GM12878 (cell line): Measurements from ENCODE around the gene KITLG. TPM values are rescaled to one million over a fixed set of nuclear protein-coding genes. Genes with fewer than 3 reads are reported as not detected.
"Not testable (repeated sequence)": the region's sequence is repeated elsewhere in the genome, so short reads cannot be mapped to it uniquely, and the experiment has no call there.

Experiments
- ATAC-seq: fragments of 200-7000 bp; cut with Tn5 transposase; 3 replicates; pipeline ENCODE4 v1.9.1; 2020; ENCODE audit warnings: mild to moderate bottlenecking, moderate library complexity
- BruUV-seq: library from RNA; stranded (reverse); fragments of 400-500 nt; replicated peaks from 2 replicates; lab custom pipeline; 2021; lab: Mats Ljungman, UMichigan
- CTCF ChIA-PET: fragments of 300-600 bp; sonication (Branson Sonifier 250); formaldehyde crosslinking; extraction: SDS; loops from one replicate; lab custom pipeline; 2021; ENCODE audit warnings: inconsistent platforms; lab: Yijun Ruan, JAX
- POLR2A ChIA-PET: fragments of 350-600 bp; formaldehyde crosslinking; extraction: SDS; loops from one replicate; lab custom pipeline; 2021; ENCODE audit warnings: inconsistent platforms; lab: Charles Lee
- RAD21 ChIA-PET: fragments of 300-600 bp; sonication (Branson Sonifier 250); formaldehyde crosslinking; loops from one replicate; lab custom pipeline; 2023; ENCODE audit warnings: antibody characterized with exemption; ENCODE audit not compliant: unreplicated experiment; lab: Charles Lee
- SMC1A ChIA-PET: fragments of 300-600 bp; sonication (Branson Sonifier 250); formaldehyde crosslinking; loops from one replicate; lab custom pipeline; 2023; ENCODE audit not compliant: unreplicated experiment, uncharacterized antibody; lab: Charles Lee
- DNase-seq: peaks from one replicate; pipeline ENCODE4 v3.0.0-alpha.2; 2011; ENCODE audit warnings: low read depth, low spot score
- FAIRE-seq: peaks from 3 replicates; lab custom pipeline; 2011; peaks lifted over from hg19 to GRCh38; lab: Jason Lieb, UNC
- H2AFZ ChIP-seq: 2 replicates; pipeline ENCODE4 v1.6.0; 2011; ENCODE audit warnings: low read depth, low read length, control low read depth; ENCODE audit not compliant: control insufficient read depth
- H3K27ac ChIP-seq: 2 replicates; pipeline ENCODE4 v1.5.1; 2011; ENCODE audit warnings: control low read depth; ENCODE audit not compliant: control insufficient read depth, insufficient read depth
- H3K27me3 ChIP-seq, 2 experiments: replicated peaks in 1 of 2; 2 replicates each; pipeline versions ENCODE4 v1.6.0 to v1.6.1; 2011; ENCODE audit warnings: low read length in 1 of 2; ENCODE audit not compliant: control insufficient read depth in 2 of 2, insufficient read depth in 2 of 2
- H3K36me3 ChIP-seq, 2 experiments: 2 replicates each; pipeline ENCODE4 v1.5.1; 2011; ENCODE audit warnings: low read length in 1 of 2; ENCODE audit not compliant: control insufficient read depth in 2 of 2, insufficient read depth in 2 of 2
- H3K4me1 ChIP-seq: 2 replicates; pipeline ENCODE4 v1.6.1; 2011; ENCODE audit warnings: mild to moderate bottlenecking, low read length, moderate library complexity, mixed read lengths; ENCODE audit not compliant: control insufficient read depth, insufficient read depth
- H3K4me2 ChIP-seq: 2 replicates; pipeline ENCODE4 v1.6.0; 2011; ENCODE audit warnings: control low read depth; ENCODE audit not compliant: control insufficient read depth, insufficient read depth
- H3K4me3 ChIP-seq: fragments of 200-600 bp; sonication (generic); 2 replicates; pipeline ENCODE4 v1.5.1; 2016
- H3K79me2 ChIP-seq: 2 replicates; pipeline ENCODE4 v1.6.0; 2011; ENCODE audit warnings: low read length; ENCODE audit not compliant: control insufficient read depth, insufficient read depth
- H3K9ac ChIP-seq: 2 replicates; pipeline ENCODE4 v1.8.0; 2011; ENCODE audit warnings: low read length, control low read depth, mixed read lengths; ENCODE audit not compliant: control insufficient read depth, insufficient read depth
- H3K9me3 ChIP-seq: replicated peaks from 3 replicates; pipeline ENCODE4 v1.5.1; 2011; ENCODE audit warnings: mild to moderate bottlenecking, low read length; ENCODE audit not compliant: control insufficient read depth, insufficient read depth
- H4K20me1 ChIP-seq: 2 replicates; pipeline ENCODE4 v1.6.0; 2011; ENCODE audit not compliant: control insufficient read depth, insufficient read depth
- ATF7 ChIP-seq: fragments of 450-650 bp; IDR thresholded peaks from 2 replicates; pipeline ENCODE4 v1.6.1; 2016; ENCODE audit warnings: low read depth, mild to moderate bottlenecking
- SMAD5 ChIP-seq: IDR thresholded peaks from 2 replicates; pipeline ENCODE4 v1.6.1; 2016; ENCODE audit warnings: antibody characterized with exemption, low read depth
- ZNF207 ChIP-seq: fragments of 450-650 bp; IDR thresholded peaks from 2 replicates; pipeline ENCODE4 v1.6.1; 2014; ENCODE audit warnings: antibody characterized with exemption, mild to moderate bottlenecking, borderline replicate concordance
- WGBS: methylation state at CpG from one replicate; pipeline ENCODE4 v1.1.6; 2016; ENCODE audit warnings: low lambda C conversion rate; ENCODE audit not compliant: insufficient replicate concordance, insufficient coverage; ENCODE audit errors: missing lambda C conversion rate; 5-methylcytosine and 5-hydroxymethylcytosine counted together
- in situ Hi-C: fragments of 300-500 bp; cut with MboI; formaldehyde crosslinking; loops from 9 replicates; pipeline ENCODE4 v1.14.3; 2018; ENCODE audit warnings: mixed read lengths
- intact Hi-C: fragments of 100-400 bp; cut with micrococcal nuclease; formaldehyde crosslinking; loops from one replicate; pipeline ENCODE4 v1.14.2; 2022; ENCODE audit not compliant: unreplicated experiment
- polyA plus RNA-seq, 11 experiments: library from polyadenylated mRNA; depleted of rRNA in 4 of 11; unstranded in 6 of 11; stranded (reverse) in 5 of 11; fragments of >200 nt; fragmentation: Nextera tagmentation in 4 of 11; fragmentation: Illumina TruSeq in 1 of 11; extraction: Ambion mirVana in 4 of 11; extraction: Trizol in 1 of 11; gene quantifications; 1 replicate in 1 of 11; 2 replicates in 10 of 11; pipeline versions ENCODE4 v1.2.1 to v1.2.3, GENCODE V29; 2011 to 2016; ENCODE audit warnings: inconsistent platforms in 2 of 11, missing spikeins in 2 of 11, low read depth in 1 of 11
- total RNA-seq, 4 experiments: library from RNA; depleted of rRNA in 3 of 4; stranded (reverse); fragments of >200 nt in 3 of 4; fragmentation: Illumina TruSeq in 1 of 4; extraction: Trizol in 1 of 4; gene quantifications; 2 replicates each; pipeline versions ENCODE4 v1.2.1 to v1.2.3, GENCODE V29; 2013 to 2021
- TF ChIP-seq, protein P1 (sequence below): IDR thresholded peaks from 2 replicates; pipeline ENCODE4 v1.6.1; 2011; ENCODE audit warnings: low read depth, low read length, improper control_type of control experiment, borderline replicate concordance
- TF ChIP-seq, protein P2 (sequence below): fragments of 450-650 bp; IDR thresholded peaks from 2 replicates; pipeline ENCODE4 v1.6.1; 2017; ENCODE audit warnings: low read depth, mild to moderate bottlenecking, moderate library complexity
- TF ChIP-seq, protein P3 (sequence below): IDR thresholded peaks from 2 replicates; pipeline ENCODE4 v1.6.1; 2011; ENCODE audit warnings: borderline replicate concordance, low read depth, mild to moderate bottlenecking, moderate library complexity, mixed read lengths, low read length; ENCODE audit not compliant: insufficient read depth; ENCODE audit errors: extremely low read length

KITLG gene
- total and polyA plus RNA-seq, 10 of the 15 experiments (the other 5 are each of a cell fraction or from before 2014, with no cell fraction given): 0.02 to 0.51 (median 0.09) TPM; not detected in 1

DNA sequence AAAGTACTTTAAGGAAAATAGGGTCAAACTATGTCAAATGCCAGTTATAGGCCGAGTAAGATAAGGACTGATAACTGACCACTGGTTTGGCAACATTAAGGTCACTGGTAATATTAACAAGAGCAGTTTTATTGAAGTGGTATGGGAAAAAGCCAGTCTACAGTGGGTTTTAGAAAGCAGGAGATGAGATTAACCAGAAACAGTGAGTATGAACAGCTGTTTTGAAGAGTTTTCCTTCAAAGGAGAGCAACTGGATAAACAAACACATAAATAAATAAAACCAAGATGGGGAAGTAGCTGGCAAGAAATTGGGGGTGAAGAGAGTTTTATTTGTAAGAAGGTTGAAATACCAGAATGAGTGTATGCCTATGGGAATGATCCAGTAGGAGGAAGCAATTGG, 30.3 kb downstream of the KITLG start:
- Histone ChIP-seq H3K79me2 (no peaks in the 10 kb centered on the region), H3K27me3 (peaks cover 0 to 1% of the 10 kb centered on the region in 2 experiments; a peak in 1 of 4 replicates), H3K9me3 (no peaks in the 10 kb centered on the region), H2AFZ (no peak overlapping the region), H3K36me3 (no peaks in the 10 kb centered on the region), H3K27ac (no peak overlapping the region), H4K20me1 (no peaks in the 10 kb centered on the region), H3K9ac (no peak overlapping the region), H3K4me2 (no peak overlapping the region), H3K4me1 (no peaks in the 10 kb centered on the region), H3K4me3 (no peak overlapping the region)
- no TSS peak for BruUV-seq
- ChIA-PET POLR2A (no interaction called here), CTCF (no interaction called here), RAD21 (no interaction called here), SMC1A (no interaction called here)
- WGBS: 4% methylated on average over 1 of the region's 1 CpG
- FAIRE-seq (no peak), DNase-seq (no peak), ATAC-seq (no peak)
- TF ChIP-seq ATF7 (no peak), SMAD5 (no peak), ZNF207 (no peak)
- TF ChIP-seq, protein P1, sequence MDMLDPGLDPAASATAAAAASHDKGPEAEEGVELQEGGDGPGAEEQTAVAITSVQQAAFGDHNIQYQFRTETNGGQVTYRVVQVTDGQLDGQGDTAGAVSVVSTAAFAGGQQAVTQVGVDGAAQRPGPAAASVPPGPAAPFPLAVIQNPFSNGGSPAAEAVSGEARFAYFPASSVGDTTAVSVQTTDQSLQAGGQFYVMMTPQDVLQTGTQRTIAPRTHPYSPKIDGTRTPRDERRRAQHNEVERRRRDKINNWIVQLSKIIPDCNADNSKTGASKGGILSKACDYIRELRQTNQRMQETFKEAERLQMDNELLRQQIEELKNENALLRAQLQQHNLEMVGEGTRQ: no peak
- TF ChIP-seq, protein P2, sequence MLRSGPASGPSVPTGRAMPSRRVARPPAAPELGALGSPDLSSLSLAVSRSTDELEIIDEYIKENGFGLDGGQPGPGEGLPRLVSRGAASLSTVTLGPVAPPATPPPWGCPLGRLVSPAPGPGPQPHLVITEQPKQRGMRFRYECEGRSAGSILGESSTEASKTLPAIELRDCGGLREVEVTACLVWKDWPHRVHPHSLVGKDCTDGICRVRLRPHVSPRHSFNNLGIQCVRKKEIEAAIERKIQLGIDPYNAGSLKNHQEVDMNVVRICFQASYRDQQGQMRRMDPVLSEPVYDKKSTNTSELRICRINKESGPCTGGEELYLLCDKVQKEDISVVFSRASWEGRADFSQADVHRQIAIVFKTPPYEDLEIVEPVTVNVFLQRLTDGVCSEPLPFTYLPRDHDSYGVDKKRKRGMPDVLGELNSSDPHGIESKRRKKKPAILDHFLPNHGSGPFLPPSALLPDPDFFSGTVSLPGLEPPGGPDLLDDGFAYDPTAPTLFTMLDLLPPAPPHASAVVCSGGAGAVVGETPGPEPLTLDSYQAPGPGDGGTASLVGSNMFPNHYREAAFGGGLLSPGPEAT: no peak
- TF ChIP-seq, protein P3, sequence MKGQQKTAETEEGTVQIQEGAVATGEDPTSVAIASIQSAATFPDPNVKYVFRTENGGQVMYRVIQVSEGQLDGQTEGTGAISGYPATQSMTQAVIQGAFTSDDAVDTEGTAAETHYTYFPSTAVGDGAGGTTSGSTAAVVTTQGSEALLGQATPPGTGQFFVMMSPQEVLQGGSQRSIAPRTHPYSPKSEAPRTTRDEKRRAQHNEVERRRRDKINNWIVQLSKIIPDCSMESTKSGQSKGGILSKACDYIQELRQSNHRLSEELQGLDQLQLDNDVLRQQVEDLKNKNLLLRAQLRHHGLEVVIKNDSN: no peak
- in situ Hi-C loops: no loop called here
- intact Hi-C loops: no loop called here

DNA sequence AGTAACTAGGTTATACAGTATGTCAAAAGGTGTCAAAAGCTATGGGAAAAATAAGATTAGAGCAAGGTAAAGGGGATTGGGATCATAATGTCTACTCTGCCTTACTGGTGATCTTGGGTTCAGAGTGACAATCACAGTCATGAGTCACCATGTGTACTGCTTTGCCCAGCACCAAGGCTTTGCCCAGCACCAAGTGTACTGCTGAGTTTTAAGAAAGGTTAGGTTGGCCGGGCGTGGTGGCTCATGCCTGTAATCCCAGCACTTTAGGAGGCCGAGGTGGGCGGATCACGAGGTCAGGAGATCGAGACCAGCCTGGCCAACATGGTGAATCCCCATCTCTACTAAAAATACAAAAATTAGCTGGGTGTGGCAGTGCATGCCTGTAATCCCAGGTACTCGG, 32.3 kb downstream of the KITLG start:
- H3K4me2 ChIP-seq, FAIRE-seq, H3K9ac ChIP-seq, H3K36me3 ChIP-seq, RAD21 ChIA-PET, intact Hi-C loops, H3K4me3 ChIP-seq, H3K27me3 ChIP-seq, H3K27ac ChIP-seq, POLR2A ChIA-PET, ATAC-seq, in situ Hi-C loops, H4K20me1 ChIP-seq, BruUV-seq, H2AFZ ChIP-seq, H3K79me2 ChIP-seq, H3K9me3 ChIP-seq, DNase-seq, H3K4me1 ChIP-seq: not testable (repeated sequence)
- SMC1A ChIA-PET: interaction anchor here (0.5 kb wide), 1 partner anchor 33 kb away, joined by 3 read pairs; no protein-coding TSS in a partner anchor
- CTCF ChIA-PET: interaction anchor here (1.1 kb wide), 1 partner anchor 9 kb away, joined by 5 read pairs; no protein-coding TSS in a partner anchor
- 37% methylated on average over 7 of the region's 7 CpGs for WGBS
